Fibroblast of the aortic adventitia (primary cell): ENCODE results near the gene ZNF234. TPM values are rescaled to one million over a fixed set of nuclear protein-coding genes. Genes with fewer than 3 reads are reported as not detected.
"Not testable (repeated sequence)": the region's sequence is repeated elsewhere in the genome, so short reads cannot be mapped to it uniquely, and the experiment has no call there.

ENCODE experiments used
- DNase-seq: peaks from one replicate; pipeline ENCODE4 v3.0.0-alpha.2; 2010; ENCODE audit warnings: low read depth
- H3K4me3 ChIP-seq: 2 replicates; pipeline ENCODE4 v1.5.1; 2011; ENCODE audit warnings: low read depth, mild to moderate bottlenecking, control low read depth, low read length, moderate library complexity
- CTCF ChIP-seq: IDR thresholded peaks from 2 replicates; pipeline ENCODE4 v1.5.1; 2011; ENCODE audit warnings: mild to moderate bottlenecking, low read length, control low read depth, inconsistent platforms; ENCODE audit not compliant: insufficient read depth
- total RNA-seq: library from RNA; depleted of rRNA; stranded (reverse); fragments of >200 nt; gene quantifications from 2 replicates; pipeline ENCODE4 v1.2.3, GENCODE V29; 2012; ENCODE audit warnings: low replicate concordance

ZNF234 gene
- total RNA-seq, 1 donor, result 10.6 TPM

- TF ChIP-seq CTCF, result no peak
- H3K4me3 ChIP-seq, result no peak overlapping the region
- no peak for DNase-seq
Observed at GRCh38 chr19:44151491-44151890, 10.1 kb downstream of the ZNF234 start.

GRCh38 chr19:44156475-44156874 lies 15.1 kb downstream of the ZNF234 start:
- no peak overlapping the region for H3K4me3 ChIP-seq
- TF ChIP-seq CTCF, result no peak
- no peak for DNase-seq

- no peak for DNase-seq
- TF ChIP-seq CTCF, result no peak
- H3K4me3 ChIP-seq, result no peak overlapping the region
Observed at GRCh38 chr19:44163789-44164188, 22.4 kb downstream of the ZNF234 start.

- no peak for TF ChIP-seq CTCF
- no peak for DNase-seq
- peak overlapping the region; percentile 97 for H3K4me3 ChIP-seq
Observed at GRCh38 chr19:44164327-44164672, 22.9 kb downstream of the ZNF234 start.

GRCh38 chr19:44164673-44165512 lies 23.5 kb downstream of the ZNF234 start, which contains the start of gene ZNF226:
ZNF226 (plus strand) TSS chr19:44165100; CDS start chr19:44170081, 4,981 bp downstream.
- no peak for TF ChIP-seq CTCF
- peak within 1 kb of the TSS; percentile 97 for H3K4me3 ChIP-seq
- peak; percentile 99 for DNase-seq

- not testable (repeated sequence) for DNase-seq, H3K4me3 ChIP-seq
Observed at GRCh38 chr19:44170660-44171059, 29.3 kb downstream of the ZNF234 start.

GRCh38 chr19:44176590-44176989 lies 35.2 kb downstream of the ZNF234 start:
- no peak for DNase-seq
- TF ChIP-seq CTCF, result no peak
- H3K4me3 ChIP-seq, result no peak overlapping the region
